Measurements from ENCODE around the gene HEATR3. TPM values are rescaled to one million over a fixed set of nuclear protein-coding genes. Genes with fewer than 3 reads are reported as not detected.

The HEATR3 gene, protein sequence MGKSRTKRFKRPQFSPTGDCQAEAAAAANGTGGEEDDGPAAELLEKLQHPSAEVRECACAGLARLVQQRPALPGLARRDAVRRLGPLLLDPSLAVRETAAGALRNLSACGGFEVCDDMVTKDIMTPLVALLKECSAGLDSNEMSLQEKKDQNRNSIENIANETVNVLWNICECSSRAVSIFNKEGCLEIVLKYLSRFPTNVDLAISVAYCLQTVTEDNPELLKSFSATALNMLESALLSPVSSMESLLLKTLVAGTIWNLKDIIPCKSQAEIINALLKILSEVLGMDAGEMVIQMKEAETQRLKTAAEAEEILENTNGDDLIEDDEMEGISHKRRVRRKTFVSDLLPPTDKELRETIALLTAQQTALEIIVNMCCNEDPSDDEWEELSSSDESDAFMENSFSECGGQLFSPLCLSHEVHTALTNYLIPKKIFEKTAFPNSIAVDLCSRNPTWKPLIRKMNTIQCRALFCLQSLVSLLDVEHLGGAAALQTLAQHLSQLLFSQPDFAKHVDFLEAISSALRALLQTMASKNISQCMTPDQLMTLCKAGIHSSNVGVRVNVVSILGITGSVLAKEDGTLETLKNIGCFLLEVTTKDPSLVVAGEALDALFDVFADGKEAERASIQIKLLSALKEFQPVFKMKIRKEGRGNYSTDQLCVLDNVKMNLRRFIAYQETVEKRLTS
- 10 to 100 TPM; 21.5 to 21.6 TPM for total RNA-seq

DNA sequence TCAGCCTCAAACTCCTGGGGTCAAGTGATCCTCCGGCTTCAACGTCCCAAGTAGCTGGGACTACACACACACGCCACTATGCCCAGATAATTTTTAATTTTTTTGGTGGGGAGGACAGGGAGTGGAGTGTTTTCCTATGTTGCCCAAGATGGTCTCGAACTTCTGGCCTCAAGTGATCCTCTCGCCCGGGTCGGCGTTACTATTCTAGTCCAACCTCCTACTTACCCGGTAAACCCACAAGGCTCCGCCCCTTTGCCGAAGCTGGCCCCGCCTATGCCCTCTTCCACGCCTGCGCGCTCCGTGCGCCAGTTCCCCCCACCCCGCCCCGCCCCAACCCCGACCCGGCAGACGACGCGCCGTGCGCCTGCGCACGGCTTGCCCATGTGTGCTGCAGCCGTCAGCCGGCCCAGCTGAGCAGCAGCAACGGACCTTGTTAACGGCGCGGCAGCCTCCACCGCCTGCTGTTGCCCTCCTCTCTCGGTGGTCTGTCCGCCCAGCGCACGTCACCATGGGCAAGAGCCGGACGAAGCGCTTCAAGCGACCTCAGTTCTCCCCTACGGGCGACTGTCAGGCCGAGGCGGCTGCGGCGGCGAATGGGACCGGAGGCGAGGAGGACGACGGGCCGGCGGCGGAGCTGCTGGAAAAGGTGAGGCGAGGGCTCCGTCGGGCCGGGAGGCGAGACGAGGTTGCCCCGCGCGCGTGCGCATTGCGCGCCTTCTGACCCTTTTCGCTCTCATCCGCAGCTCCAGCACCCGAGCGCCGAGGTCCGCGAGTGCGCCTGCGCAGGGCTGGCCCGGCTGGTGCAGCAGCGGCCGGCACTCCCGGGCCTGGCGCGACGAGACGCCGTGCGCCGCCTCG is at the start of gene HEATR3:
Gene HEATR3 (plus strand): TSS at position 347 of the 858 bp plus-strand sequence. CDS start 162 bp downstream, at position 509.
- DNase-seq, result peak; percentile 93
- H3K27ac Mint-ChIP-seq, result peak within 1 kb of the TSS; percentile 92
- H3K36me3 Mint-ChIP-seq (ENCODE audit: low read depth), result peaks cover 18% of the 10 kb centered on the region
- CTCF ChIA-PET, result interaction anchor here (0.6 to 4.9 kb wide), 6 partner anchors 41 to 681 kb away, joined by 3 to 41 read pairs (median 4); partner anchors contain the start of genes BRD7 and CNEP1R1
- H3K27me3 Mint-ChIP-seq, result no peaks in the 10 kb centered on the region
- POLR2A ChIA-PET, result no interaction called here
- H3K4me1 Mint-ChIP-seq, result peaks cover 40% of the 10 kb centered on the region
- no peaks in the 10 kb centered on the region for H3K9me3 Mint-ChIP-seq
- peak within 1 kb of the TSS; percentile 86 for H3K4me3 Mint-ChIP-seq

DNA sequence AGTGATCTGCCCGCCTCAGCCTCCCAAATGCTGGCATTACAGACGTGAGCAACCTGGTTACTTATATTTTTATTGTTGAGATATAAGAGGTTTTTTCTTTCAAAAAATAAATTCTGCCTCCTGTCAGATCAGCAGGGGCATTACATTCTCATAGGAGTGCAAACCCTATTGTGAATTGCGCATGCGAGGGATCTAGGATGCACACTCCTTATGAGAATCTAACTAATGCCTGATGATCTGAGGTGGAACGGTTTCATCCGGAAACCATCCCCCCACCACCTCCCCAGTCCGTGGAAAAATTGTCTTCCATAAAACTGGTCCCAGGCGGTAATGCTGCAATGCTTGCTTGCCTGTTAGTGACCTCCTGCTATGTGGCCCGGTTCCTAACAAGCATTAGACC is 48.2 kb upstream of the HEATR3 start:
- no peak overlapping the region for H3K27ac Mint-ChIP-seq
- H3K9me3 Mint-ChIP-seq, result no peaks in the 10 kb centered on the region
- no peaks in the 10 kb centered on the region for H3K4me1 Mint-ChIP-seq
- CTCF ChIA-PET, result interaction anchor here (1.2 kb wide), 1 partner anchor 8 kb away, joined by 4 read pairs; the partner anchor contains the start of gene CNEP1R1
- POLR2A ChIA-PET, result no interaction called here
- no peak overlapping the region for H3K4me3 Mint-ChIP-seq
- no peak for DNase-seq
- H3K36me3 Mint-ChIP-seq (ENCODE audit: low read depth), result no peaks in the 10 kb centered on the region
- H3K27me3 Mint-ChIP-seq, result no peaks in the 10 kb centered on the region

DNA sequence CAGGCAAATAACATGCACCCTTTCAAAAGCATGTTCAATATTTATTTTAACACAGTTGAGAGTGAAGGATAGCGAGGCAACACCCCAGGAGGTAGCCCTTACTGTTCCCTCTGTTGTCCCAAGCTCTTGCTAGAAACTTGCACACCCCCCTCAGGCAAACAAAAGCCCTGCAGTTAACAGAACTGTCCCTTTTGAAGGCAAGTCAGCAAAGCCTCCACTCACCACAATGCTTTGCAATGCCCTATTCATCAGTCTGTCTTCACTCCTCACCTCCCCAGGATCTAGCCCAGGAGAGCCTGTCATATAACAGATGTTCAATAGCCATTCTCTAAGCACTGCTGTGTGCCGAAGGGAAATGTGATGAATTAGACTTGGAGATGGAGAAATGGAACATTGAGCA is 44.2 kb upstream of the HEATR3 start:
- no peaks in the 10 kb centered on the region for H3K9me3 Mint-ChIP-seq
- H3K4me1 Mint-ChIP-seq, result peaks cover 15% of the 10 kb centered on the region
- no peaks in the 10 kb centered on the region for H3K27me3 Mint-ChIP-seq
- no peak overlapping the region for H3K4me3 Mint-ChIP-seq
- CTCF ChIA-PET, result interaction anchor here (1.0 to 1.1 kb wide), 2 partner anchors 64 to 189 kb away, joined by 3 to 4 read pairs; no protein-coding TSS in a partner anchor
- no peak for DNase-seq
- POLR2A ChIA-PET, result interaction anchor here (0.6 kb wide), 1 partner anchor 67 kb away, joined by 3 read pairs; no protein-coding TSS in a partner anchor
- H3K27ac Mint-ChIP-seq, result no peak overlapping the region
- H3K36me3 Mint-ChIP-seq (ENCODE audit: low read depth), result peaks cover 5% of the 10 kb centered on the region

DNA sequence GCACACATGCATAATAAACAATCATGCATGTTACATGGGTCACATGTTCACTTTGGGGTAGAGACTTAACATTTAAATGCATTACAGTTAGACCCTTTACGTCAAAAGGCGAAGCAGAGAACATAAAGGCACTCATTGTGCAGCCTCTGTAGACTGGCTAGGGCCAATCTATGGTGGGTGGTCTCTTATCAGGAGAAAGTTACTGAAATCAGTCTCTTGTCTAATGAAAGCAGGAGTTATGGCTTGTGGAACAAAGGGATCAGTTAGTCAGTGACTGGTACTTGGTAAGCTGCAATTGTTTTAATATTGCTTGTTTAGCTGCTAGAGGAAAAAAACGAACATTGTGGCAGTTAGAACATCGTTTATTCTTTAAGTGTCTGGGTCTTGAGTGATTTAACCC is 42.1 kb upstream of the HEATR3 start:
- CTCF ChIA-PET, result interaction anchor here (1.5 to 2.4 kb wide), 4 partner anchors 18 to 642 kb away, joined by 3 to 25 read pairs (median 16); no protein-coding TSS in a partner anchor
- DNase-seq, result no peak
- Mint-ChIP-seq H3K4me3 (no peak overlapping the region), H3K27ac (no peak overlapping the region), H3K27me3 (no peaks in the 10 kb centered on the region), H3K36me3 (ENCODE audit: low read depth) (peaks cover 7% of the 10 kb centered on the region), H3K9me3 (no peaks in the 10 kb centered on the region), H3K4me1 (peaks cover 23% of the 10 kb centered on the region)
- POLR2A ChIA-PET, result no interaction called here

DNA sequence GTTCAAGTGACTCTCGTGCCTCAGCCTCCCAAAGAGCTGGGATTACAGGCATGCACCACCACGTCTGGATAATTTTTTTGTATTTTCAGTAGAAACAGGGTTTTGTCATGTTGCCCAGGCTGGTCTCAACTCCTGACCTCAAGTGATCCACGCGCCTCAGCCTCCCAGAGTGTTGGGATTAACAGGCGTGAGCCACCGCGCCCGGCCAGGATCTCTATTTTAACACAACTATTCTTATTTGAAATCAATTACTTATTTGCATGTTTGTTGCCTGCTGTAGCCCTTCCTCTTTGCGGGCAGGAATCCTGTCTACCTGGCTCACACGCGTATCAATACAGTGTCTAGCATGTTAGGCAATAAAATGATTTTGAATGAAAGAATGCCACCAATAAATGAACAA is 41.6 kb upstream of the HEATR3 start:
- H3K9me3 Mint-ChIP-seq, result no peaks in the 10 kb centered on the region
- POLR2A ChIA-PET, result no interaction called here
- no peak overlapping the region for H3K27ac Mint-ChIP-seq
- H3K4me3 Mint-ChIP-seq, result no peak overlapping the region
- no peaks in the 10 kb centered on the region for H3K27me3 Mint-ChIP-seq
- DNase-seq, result no peak
- H3K36me3 Mint-ChIP-seq (ENCODE audit: low read depth), result peaks cover 7% of the 10 kb centered on the region
- H3K4me1 Mint-ChIP-seq, result peaks cover 23% of the 10 kb centered on the region
- CTCF ChIA-PET, result interaction anchor here (1.1 to 2.4 kb wide), 34 partner anchors 10 to 782 kb away, joined by 3 to 25 read pairs (median 6); partner anchors contain the start of gene HEATR3

DNA sequence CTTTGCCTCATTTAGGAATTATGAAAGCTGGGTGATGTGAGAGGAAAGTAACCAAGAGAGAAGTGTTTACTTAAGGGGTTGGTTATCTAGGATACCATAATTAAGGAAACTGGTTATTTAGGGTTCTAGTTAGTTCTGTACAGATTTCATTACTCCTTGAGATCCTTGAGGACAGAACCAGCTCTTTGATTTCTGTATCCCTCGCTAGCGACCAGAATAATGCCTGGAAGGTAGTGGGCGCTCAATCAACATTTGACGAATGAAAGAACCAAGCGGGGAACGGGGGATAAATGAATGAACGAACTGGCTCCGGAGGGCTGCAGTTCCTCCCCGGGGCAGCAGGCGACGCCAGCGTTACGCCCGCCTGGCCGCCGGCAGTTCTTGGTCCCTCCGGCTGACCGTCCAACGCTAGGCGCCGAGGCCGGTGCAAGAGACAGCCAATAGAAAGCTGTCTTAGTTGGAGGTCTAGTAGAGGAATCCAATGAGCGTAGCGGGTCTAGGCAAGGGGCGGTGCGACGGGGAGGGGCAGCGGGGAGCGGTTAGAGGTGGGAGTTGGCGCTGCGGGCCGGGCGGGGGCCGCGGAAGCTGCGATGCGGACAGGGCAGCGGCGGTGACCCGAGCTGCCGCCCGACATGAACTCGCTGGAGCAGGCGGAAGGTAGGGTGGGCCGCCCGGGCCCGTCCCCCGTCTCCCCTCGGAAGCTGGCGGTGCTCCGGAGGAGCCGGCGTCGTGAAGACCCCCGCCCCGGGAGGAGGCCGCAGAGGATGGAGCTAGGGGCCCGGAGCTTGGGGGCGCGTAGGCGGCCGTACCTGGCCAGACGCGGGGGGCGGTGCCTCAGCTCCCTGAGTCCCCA is 40.9 kb upstream of the HEATR3 start, which contains the start of gene CNEP1R1:
Gene CNEP1R1 (plus strand): TSS at position 542 of the 853 bp plus-strand sequence. CDS start 91 bp downstream, at position 633.
- DNase-seq, result peak; percentile 93
- no peaks in the 10 kb centered on the region for H3K9me3 Mint-ChIP-seq
- H3K27me3 Mint-ChIP-seq, result no peaks in the 10 kb centered on the region
- ChIA-PET POLR2A (interaction anchor here (0.9 to 1.2 kb wide), 2 partner anchors 131 to 186 kb away, joined by 4 read pairs; no protein-coding TSS in a partner anchor), CTCF (interaction anchor here (0.5 to 2.4 kb wide), 73 partner anchors 8 to 786 kb away, joined by 3 to 25 read pairs (median 4); partner anchors contain the start of genes ADCY7, BRD7, HEATR3 and ZNF423)
- H3K4me1 Mint-ChIP-seq, result peaks cover 23% of the 10 kb centered on the region
- peaks cover 10% of the 10 kb centered on the region for H3K36me3 Mint-ChIP-seq (ENCODE audit: low read depth)
- peak within 1 kb of the TSS; percentile 94 for H3K4me3 Mint-ChIP-seq
- peak within 1 kb of the TSS; percentile 95 for H3K27ac Mint-ChIP-seq

DNA sequence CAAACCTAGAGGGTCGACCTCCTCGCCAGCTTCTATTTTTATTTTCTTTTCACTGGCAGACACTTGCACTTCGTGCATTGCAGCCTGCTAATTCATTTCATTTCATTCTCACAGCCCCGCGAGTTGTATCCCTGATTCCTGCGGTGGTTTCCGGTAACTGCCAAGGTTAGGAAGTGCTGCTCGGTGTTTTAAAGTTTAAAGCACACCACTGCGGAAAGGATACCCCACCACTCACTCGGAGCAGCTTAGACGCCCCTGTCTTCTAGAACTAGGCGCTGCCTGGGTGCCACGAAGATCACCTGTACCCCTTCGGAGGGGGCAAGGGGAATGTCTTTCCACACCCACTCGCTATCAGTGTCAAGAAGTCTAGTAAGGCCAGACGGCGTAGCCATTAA is 40.2 kb upstream of the HEATR3 start:
- peak overlapping the region; percentile 95 for H3K27ac Mint-ChIP-seq
- peak overlapping the region; percentile 94 for H3K4me3 Mint-ChIP-seq
- H3K36me3 Mint-ChIP-seq (ENCODE audit: low read depth), result peaks cover 12% of the 10 kb centered on the region
- ChIA-PET CTCF (interaction anchor here (0.5 to 2.4 kb wide), 73 partner anchors 8 to 786 kb away, joined by 3 to 25 read pairs (median 4); partner anchors contain the start of genes ADCY7, BRD7, HEATR3 and ZNF423), POLR2A (interaction anchor here (0.6 to 1.2 kb wide), 3 partner anchors 125 to 185 kb away, joined by 3 to 4 read pairs (median 4); no protein-coding TSS in a partner anchor)
- H3K9me3 Mint-ChIP-seq, result no peaks in the 10 kb centered on the region
- DNase-seq, result peak; percentile 37
- H3K27me3 Mint-ChIP-seq, result no peaks in the 10 kb centered on the region
- peaks cover 28% of the 10 kb centered on the region for H3K4me1 Mint-ChIP-seq

DNA sequence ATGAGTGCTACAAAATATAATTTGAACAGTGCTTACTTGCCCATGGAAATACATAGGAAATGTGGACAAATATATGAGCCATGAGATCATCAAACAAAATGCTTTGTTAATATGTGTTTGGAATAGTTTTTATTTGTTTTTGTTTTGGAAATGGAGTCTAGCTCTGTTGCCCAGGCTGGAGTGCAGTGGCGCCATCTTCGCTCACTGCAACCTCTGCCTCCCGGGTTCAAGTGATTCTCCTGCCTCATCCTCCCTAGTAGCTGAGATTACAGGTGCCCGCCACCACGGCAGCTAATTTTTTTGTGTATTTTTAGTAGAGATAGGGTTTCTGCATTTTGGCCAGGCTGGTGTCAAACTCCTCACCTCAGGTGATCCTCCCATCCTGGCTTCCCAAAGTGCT is 37.9 kb upstream of the HEATR3 start:
- CTCF ChIA-PET, result interaction anchor here (0.6 kb wide), 1 partner anchor 139 kb away, joined by 4 read pairs; no protein-coding TSS in a partner anchor
- no peak overlapping the region for H3K27ac Mint-ChIP-seq
- POLR2A ChIA-PET, result no interaction called here

DNA sequence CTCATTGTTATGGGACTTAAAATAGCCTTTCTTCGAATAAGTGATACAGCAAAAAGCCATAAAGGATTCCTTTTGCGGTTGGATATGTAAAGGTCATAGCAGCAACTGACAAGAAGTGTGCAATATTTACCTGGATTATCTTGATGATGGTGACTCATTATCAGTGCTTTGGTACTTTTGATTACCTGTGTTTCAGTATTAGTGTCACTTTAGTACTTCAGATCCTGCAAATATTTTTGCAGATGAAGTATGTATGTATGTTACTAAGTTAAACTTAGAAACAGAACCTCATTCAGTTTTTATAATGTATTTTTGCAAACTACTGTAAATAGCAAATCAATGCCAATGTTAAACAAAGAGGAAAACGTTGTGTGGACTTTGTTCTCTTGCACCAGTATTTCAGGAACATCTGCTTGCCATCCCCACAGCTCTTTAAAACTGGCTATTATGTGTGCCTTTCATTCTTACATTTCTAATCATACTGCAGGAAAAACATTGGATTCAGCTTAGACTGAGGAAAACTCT is 30.2 kb upstream of the HEATR3 start:
- H3K27ac Mint-ChIP-seq, result no peak overlapping the region
- H3K9me3 Mint-ChIP-seq, result no peaks in the 10 kb centered on the region
- POLR2A ChIA-PET, result no interaction called here
- peaks cover 22% of the 10 kb centered on the region for H3K4me1 Mint-ChIP-seq
- peaks cover 38% of the 10 kb centered on the region for H3K36me3 Mint-ChIP-seq (ENCODE audit: low read depth)
- H3K4me3 Mint-ChIP-seq, result no peak overlapping the region
- DNase-seq, result no peak
- CTCF ChIA-PET, result interaction anchor here (3.0 kb wide), 1 partner anchor 10 kb away, joined by 21 read pairs; the partner anchor contains the start of gene CNEP1R1
- H3K27me3 Mint-ChIP-seq, result no peaks in the 10 kb centered on the region

More for the DNA sequence above, 37.9 kb upstream of the HEATR3 start:
- Mint-ChIP-seq H3K4me1 (peaks cover 34% of the 10 kb centered on the region), H3K36me3 (ENCODE audit: low read depth) (peaks cover 29% of the 10 kb centered on the region), H3K9me3 (no peaks in the 10 kb centered on the region), H3K27me3 (no peaks in the 10 kb centered on the region), H3K4me3 (no peak overlapping the region)
- DNase-seq, result no peak

DNA sequence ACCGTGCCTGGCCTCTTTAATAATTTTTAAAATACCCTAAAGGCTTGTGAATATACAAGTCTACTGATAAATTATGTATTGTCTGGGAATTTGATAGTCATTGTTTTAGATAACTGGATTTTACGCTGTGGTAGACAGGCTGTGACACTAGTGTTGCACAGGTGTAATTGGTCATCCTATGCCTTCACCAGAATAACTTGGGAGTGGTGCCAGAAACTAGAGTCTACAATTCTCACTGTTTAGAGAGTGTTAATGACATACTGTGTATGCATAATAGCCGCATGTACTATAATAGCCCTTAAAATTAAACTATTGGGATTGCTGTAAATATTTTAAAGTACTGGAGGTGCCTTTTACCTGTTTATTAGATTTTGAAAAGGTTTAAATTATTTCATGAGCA is 29.3 kb upstream of the HEATR3 start:
- Mint-ChIP-seq H3K27me3 (no peaks in the 10 kb centered on the region), H3K27ac (no peak overlapping the region), H3K4me1 (peaks cover 18% of the 10 kb centered on the region), H3K36me3 (ENCODE audit: low read depth) (peaks cover 30% of the 10 kb centered on the region), H3K9me3 (no peaks in the 10 kb centered on the region), H3K4me3 (no peak overlapping the region)
- DNase-seq, result no peak
- ChIA-PET CTCF (interaction anchor here (1.0 to 1.9 kb wide), 3 partner anchors 11 to 61 kb away, joined by 3 to 8 read pairs (median 4); partner anchors contain the start of gene CNEP1R1), POLR2A (no interaction called here)

DNA sequence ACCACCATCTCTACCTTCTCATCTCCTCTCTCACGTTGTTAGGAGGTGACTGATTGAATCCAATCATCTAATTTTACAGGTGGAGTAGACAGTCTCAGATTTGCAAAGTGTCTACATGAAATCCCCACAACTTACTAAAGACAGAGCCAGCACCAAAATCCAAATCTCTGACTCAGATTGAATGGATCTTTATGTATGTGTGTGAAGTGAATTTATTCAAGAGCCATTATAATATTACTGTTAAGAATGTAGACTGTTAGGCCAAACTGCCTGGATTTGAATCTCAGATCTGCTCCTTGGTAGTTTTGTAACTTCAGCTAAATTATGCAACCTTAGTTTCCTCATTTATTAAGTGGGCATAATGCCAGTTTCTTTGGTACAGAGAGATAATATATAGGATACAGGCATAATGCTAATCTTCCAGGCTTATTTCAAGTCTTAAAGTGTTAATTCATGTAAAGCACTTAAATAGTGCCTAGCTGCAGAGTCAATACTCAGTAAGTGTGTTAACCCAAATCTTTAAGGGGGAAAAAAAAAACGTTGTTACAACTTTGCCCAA is 28.0 kb upstream of the HEATR3 start:
- Mint-ChIP-seq H3K4me1 (peaks cover 17% of the 10 kb centered on the region), H3K27me3 (peaks cover 4% of the 10 kb centered on the region), H3K9me3 (no peaks in the 10 kb centered on the region), H3K36me3 (ENCODE audit: low read depth) (peaks cover 22% of the 10 kb centered on the region), H3K4me3 (no peak overlapping the region), H3K27ac (no peak overlapping the region)
- no peak for DNase-seq
- ChIA-PET CTCF (interaction anchor here (1.0 to 1.9 kb wide), 4 partner anchors 13 to 216 kb away, joined by 3 to 8 read pairs (median 4); partner anchors contain the start of gene CNEP1R1), POLR2A (no interaction called here)
